Measurements from ENCODE around the gene CLMN. TPM values are rescaled to one million over a fixed set of nuclear protein-coding genes. Genes with fewer than 3 reads are reported as not detected.
A peak's percentile ranks its signal among the peaks of the same experiment; 100 is the strongest.

CLMN gene
- total and polyA plus RNA-seq, 4 donors, result 4.5 to 33.5 (median 11.7) TPM

DNA sequence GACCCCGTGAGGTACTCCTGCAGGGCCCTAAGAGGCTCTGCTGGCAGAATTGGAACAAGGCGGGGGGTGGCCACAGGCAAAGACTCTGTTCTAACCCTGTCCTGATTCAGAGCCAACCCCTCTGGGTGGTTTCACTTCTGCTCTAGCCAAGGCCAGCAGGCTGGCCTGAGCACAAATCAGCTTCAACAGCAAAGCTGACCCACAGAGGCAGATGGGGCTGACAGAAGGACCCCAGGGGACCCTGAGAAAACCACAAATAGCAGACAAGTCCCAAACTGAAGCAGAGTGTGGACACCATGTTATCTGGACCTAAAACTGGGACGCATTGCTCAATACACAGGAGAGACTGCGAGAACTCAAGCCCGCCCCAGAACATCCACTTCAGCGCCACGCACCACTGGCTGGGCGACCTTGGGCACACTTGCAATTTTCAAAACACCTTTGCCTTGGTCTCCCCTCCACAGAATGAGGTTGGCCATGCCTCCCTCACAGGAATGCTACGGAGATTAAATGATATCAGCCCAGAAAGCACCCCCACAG is 85.9 kb downstream of the CLMN start:
- Histone ChIP-seq H3K36me3 (ENCODE audit: control insufficient read depth in 4 of 4, insufficient read depth in 4 of 4, low read length in 4 of 4) (no peaks in the 10 kb centered on the region), H3K9ac (ENCODE audit: insufficient read depth in 1 of 2, low read length in 2 of 2) (no peak overlapping the region), H3K27ac (ENCODE audit: low read depth in 1 of 2, low read length in 1 of 2) (peak overlapping the region in 1 of 2 donors; percentile 60), H3K4me1 (ENCODE audit: control insufficient read depth in 5 of 5, insufficient read depth in 5 of 5, low read length in 5 of 5) (peaks cover 0 to 47% (median 8%) of the 10 kb centered on the region in 5 donors), H3K4me3 (no peak overlapping the region), H3K9me3 (ENCODE audit: control insufficient read depth in 4 of 4, insufficient read depth in 3 of 4, low read length in 3 of 4) (no peaks in the 10 kb centered on the region), H3K27me3 (ENCODE audit: control insufficient read depth in 3 of 3, insufficient read depth in 3 of 3, low read length in 2 of 3) (no peaks in the 10 kb centered on the region)
- TF ChIP-seq, protein P1, sequence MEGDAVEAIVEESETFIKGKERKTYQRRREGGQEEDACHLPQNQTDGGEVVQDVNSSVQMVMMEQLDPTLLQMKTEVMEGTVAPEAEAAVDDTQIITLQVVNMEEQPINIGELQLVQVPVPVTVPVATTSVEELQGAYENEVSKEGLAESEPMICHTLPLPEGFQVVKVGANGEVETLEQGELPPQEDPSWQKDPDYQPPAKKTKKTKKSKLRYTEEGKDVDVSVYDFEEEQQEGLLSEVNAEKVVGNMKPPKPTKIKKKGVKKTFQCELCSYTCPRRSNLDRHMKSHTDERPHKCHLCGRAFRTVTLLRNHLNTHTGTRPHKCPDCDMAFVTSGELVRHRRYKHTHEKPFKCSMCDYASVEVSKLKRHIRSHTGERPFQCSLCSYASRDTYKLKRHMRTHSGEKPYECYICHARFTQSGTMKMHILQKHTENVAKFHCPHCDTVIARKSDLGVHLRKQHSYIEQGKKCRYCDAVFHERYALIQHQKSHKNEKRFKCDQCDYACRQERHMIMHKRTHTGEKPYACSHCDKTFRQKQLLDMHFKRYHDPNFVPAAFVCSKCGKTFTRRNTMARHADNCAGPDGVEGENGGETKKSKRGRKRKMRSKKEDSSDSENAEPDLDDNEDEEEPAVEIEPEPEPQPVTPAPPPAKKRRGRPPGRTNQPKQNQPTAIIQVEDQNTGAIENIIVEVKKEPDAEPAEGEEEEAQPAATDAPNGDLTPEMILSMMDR (IDR thresholded peaks at IDR 0.05; ENCODE audit: control extremely low read depth, extremely low read depth), result no peak
- ATAC-seq (ENCODE audit: insufficient read depth, low FRiP score) (no peak), DNase-seq (peak in 1 of 3 donors; percentile 42)
- WGBS, 2 donors, result 69 to 83% methylated on average over 9 of the region's 9 CpGs

DNA sequence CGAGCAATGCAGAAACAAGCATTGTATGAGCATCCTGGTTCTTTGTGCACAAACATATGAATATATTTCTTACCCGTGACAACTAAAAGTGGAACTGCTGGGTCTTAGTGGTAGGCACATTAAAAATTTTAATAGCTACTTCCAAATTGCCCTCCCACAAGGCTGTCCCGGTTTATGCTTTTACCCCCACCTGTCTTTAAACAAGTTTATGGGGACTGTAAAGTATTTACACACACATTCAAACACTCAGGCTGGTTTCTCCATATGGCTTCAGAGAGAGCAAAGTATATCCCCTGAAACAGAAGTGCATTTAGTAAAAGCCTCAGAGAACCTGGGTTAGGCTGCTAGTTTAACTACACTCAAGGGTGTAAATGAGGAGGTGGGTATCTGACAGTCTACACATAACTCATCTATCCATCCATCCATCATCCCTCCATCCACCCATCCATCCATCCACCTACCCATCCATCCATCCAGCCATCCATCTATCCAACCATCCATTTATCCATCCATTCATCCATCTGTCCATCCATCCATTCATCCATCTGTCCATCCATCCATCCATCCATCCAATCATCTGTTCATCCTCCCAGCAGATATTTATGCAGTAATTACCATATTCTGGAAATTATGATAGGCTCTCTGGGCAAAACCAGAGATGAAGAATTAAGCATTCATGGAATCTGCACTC is 86.7 kb downstream of the CLMN start:
- no peaks in the 10 kb centered on the region for H3K9me3 ChIP-seq (ENCODE audit: control insufficient read depth in 4 of 4, insufficient read depth in 3 of 4, low read length in 3 of 4)
- H3K36me3 ChIP-seq (ENCODE audit: control insufficient read depth in 4 of 4, insufficient read depth in 4 of 4, low read length in 4 of 4), result no peaks in the 10 kb centered on the region
- DNase-seq (no peak), ATAC-seq (ENCODE audit: insufficient read depth, low FRiP score) (no peak)
- H3K27ac ChIP-seq (ENCODE audit: low read depth in 1 of 2, low read length in 1 of 2), result no peak overlapping the region
- no peak overlapping the region for H3K4me3 ChIP-seq
- 87 to 94% methylated on average over 3 of the region's 3 CpGs for WGBS, 2 donors
- no peaks in the 10 kb centered on the region for H3K27me3 ChIP-seq (ENCODE audit: control insufficient read depth in 3 of 3, insufficient read depth in 3 of 3, low read length in 2 of 3)
- H3K9ac ChIP-seq (ENCODE audit: insufficient read depth in 1 of 2, low read length in 2 of 2), result no peak overlapping the region
- TF ChIP-seq, protein P1 (IDR thresholded peaks at IDR 0.05; ENCODE audit: control extremely low read depth, extremely low read depth), result no peak
- H3K4me1 ChIP-seq (ENCODE audit: control insufficient read depth in 5 of 5, insufficient read depth in 5 of 5, low read length in 5 of 5), result peaks cover 0 to 49% (median 12%) of the 10 kb centered on the region in 5 donors

DNA sequence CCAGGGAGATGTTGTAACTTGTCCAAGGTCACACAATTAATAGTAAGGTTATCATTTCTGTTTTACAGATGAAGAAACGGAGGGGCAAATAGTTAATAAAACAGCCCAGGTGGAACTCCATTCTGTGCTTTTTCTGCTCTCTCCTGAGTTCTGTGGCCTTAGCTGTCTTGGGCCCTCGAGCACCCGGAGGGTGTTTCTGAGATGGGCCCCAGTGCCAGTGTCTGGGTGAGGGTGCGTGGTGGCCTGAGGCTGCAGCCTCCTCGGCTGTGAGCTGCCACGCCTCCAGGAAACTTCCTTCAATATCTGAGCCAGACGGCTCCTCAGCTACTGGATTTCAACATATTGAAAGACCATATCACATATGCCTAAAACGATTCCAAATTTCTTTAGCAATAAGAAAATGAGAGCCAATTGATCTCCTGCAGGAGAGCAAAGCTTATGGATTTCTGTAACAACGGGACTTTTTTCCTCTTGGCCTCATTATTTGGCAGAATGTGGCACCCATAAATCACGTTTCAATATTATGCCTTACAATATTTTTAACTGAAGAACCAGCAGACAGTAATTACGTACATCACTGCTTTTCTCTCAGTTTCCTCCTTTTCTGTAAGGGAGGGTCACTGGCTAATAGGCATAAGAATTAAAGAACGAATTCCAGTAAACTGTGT is 87.6 kb downstream of the CLMN start:
- H3K36me3 ChIP-seq (ENCODE audit: control insufficient read depth in 4 of 4, insufficient read depth in 4 of 4, low read length in 4 of 4), result no peaks in the 10 kb centered on the region
- no peak for ATAC-seq (ENCODE audit: insufficient read depth, low FRiP score)
- H3K4me3 ChIP-seq, result no peak overlapping the region
- WGBS, 2 donors, result 56 to 64% methylated on average over 12 of the region's 12 CpGs
- DNase-seq, result no peak
- no peaks in the 10 kb centered on the region for H3K27me3 ChIP-seq (ENCODE audit: control insufficient read depth in 3 of 3, insufficient read depth in 3 of 3, low read length in 2 of 3)
- TF ChIP-seq, protein P1 (IDR thresholded peaks at IDR 0.05; ENCODE audit: control extremely low read depth, extremely low read depth), result no peak
- no peaks in the 10 kb centered on the region for H3K9me3 ChIP-seq (ENCODE audit: control insufficient read depth in 4 of 4, insufficient read depth in 3 of 4, low read length in 3 of 4)
- peaks cover 0 to 51% (median 15%) of the 10 kb centered on the region in 5 donors for H3K4me1 ChIP-seq (ENCODE audit: control insufficient read depth in 5 of 5, insufficient read depth in 5 of 5, low read length in 5 of 5)
- no peak overlapping the region for H3K9ac ChIP-seq (ENCODE audit: insufficient read depth in 1 of 2, low read length in 2 of 2)
- H3K27ac ChIP-seq (ENCODE audit: low read depth in 1 of 2, low read length in 1 of 2), result no peak overlapping the region

Data from lung (tissue), 12 donors.